CD1c-positive myeloid dendritic cell (primary cell): ENCODE results near the gene MAN2A1.
"Not testable (repeated sequence)": the region's sequence is repeated elsewhere in the genome, so short reads cannot be mapped to it uniquely, and the experiment has no call there.

Experiments
- DNase-seq: peaks from one replicate; pipeline ENCODE4 v3.0.0-alpha.2; 2016; ENCODE audit errors: extremely low spot score

MAN2A1 gene

DNA sequence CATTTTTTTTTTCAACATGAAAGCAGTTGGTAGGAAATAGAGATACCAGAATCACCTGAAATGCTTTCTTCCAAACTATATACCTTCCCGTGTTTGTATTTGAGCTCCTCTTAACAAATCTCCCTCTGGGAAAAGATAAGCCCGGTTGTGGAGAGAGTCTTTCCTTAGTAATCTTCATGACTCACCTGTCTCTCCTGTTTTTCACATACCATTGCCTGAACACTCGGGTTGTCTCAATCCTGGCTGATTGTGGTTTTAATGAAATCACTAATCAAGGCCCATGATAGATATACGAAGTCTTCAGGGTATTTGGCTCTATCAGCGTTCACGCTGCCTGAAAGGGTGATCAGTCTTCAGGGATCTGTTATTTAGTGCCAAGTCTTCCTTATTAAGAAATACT lies 136.7 kb downstream of the MAN2A1 start:
- DNase-seq = no peak

GRCh38 chr5:109829331-109829730 lies 139.6 kb downstream of the MAN2A1 start:
- no peak for DNase-seq

DNA sequence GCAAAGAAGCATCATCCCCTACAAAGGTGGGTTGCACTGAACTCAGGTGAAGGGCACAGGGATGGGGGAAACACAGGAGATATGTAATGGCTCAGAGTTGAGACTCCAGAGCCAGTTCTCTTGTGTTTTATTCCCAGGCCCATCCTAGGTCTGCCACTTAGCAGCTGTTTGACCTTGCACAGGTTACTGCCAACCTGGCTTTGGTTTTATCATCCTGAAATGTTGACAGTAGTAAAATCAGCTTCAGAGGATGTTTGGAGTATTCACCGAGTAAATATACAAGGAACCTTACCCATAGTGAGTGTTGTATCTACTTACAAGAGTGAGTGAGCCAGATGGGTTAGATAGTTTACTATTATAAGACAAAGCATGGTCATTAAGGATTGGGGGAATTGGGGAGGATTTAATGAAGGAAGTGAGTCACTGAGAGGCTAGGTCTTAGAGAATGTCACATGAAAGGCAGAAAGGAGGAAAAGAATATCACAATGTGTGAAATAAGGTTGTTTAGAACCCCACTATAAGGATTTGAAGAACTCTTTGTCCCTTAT lies 141.3 kb downstream of the MAN2A1 start:
- DNase-seq = no peak

- DNase-seq = not testable (repeated sequence)
Observed at GRCh38 chr5:109832207-109833188, 142.8 kb downstream of the MAN2A1 start.

DNA sequence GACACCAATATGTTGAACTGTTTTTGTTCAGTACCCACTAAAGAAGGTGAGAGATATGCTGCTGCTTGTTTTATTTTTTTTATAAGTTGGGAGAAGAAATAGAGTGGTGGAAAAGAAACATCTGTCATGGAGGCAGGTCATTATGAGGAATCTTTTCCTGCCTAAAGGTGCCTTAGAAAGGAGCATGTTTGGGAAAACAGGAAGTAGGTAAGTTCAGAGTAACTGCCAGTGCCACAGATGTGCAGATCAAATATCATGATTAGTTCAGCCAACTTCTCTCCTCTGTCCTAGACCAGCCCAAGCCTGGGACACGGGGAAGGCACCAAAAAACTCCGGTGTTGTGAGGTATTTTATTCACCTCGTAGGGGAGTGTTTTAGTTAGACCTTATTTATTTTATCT lies 144.2 kb downstream of the MAN2A1 start:
- no peak for DNase-seq

DNA sequence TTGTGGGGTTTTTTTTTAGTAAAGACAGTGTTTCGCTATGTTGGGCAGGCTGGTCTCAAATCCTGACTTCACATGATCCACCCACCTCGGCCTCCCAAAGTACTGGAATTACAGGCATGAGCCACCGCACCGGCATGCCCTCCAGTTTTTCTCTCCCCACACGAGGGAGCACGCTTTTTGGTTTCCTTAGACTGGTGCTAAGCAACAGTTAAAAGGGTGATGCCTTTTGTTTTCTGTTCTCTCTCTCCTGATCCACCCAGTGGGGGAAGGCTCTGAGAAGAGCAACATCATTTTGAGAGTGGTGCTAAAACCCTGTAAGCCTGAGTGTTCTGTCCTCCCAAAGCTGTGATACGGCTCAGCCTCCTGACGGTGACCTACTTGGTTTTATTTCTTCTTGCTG lies 146.6 kb downstream of the MAN2A1 start:
- no peak for DNase-seq

DNA sequence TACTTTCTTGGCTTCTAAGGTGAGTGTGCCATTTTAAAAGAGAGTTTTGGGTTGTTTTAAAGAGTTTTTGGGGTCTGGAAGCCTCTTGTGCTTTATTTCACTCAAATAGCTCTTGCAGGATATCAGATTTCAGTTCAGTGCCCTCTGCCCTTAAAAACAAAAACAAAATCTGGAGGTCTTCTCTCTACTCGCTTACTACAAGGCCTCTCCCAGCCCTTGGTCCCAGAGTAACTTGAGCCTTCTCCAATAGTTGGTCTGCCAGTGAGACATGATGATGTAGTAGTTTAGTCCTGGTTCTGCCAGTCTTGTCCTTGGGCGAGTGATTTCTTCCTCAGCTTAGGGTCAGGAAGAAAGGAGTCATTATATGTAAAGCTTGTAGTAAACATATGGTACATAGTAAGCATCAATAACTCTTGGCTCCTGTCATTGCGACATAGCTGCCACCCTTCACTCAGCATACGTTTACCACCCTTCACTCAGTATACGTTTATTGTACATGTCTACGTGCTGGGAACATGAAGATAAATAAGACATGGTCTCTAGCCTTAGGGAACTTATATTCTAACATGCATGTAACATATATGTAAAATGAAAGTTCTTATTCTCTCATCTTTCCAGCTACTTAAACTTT lies 147.6 kb downstream of the MAN2A1 start:
- no peak for DNase-seq

DNA sequence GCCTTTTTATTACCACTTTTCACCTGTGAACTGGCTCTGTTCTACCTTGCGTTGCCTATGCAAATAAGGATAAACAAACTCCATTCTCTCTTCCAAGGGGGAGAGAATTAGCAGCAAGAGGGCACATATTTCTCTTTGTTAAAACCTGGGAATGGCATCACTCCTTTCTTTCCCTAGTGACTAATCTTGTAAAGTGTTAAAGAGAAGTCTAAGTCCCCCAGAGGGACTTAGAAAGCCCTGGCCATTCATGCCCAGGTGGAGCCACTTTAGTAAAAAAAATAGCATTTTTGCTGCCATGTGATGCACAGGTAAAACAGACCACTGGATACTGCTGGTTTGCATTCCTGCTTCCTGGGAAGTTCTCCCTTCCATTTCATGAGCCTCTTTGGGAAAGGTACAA lies 148.4 kb downstream of the MAN2A1 start:
- DNase-seq = no peak

- DNase-seq = no peak
Observed at GRCh38 chr5:109844148-109844547, 154.4 kb downstream of the MAN2A1 start.

- no peak for DNase-seq
Observed at GRCh38 chr5:109844695-109845094, 155.0 kb downstream of the MAN2A1 start.

DNA sequence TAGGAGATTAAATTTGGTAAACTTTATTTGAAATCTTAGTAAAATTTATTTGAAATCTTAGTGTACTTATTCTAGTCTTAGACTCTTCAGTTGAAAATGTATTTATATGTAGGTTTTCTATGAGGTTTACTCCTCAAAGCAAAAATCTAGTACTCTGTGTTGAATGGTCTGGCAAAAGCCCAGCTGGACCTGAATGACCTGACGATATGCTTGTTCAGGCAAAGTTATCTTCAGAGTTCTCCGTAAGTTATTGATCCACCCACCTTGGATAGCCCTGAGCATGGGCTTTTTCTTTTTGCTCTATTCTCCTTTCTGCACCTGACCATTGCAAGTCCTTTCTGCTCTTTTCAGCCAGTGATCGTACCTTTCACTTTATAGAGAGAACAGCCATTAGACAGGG lies 158.4 kb downstream of the MAN2A1 start:
- no peak for DNase-seq

DNA sequence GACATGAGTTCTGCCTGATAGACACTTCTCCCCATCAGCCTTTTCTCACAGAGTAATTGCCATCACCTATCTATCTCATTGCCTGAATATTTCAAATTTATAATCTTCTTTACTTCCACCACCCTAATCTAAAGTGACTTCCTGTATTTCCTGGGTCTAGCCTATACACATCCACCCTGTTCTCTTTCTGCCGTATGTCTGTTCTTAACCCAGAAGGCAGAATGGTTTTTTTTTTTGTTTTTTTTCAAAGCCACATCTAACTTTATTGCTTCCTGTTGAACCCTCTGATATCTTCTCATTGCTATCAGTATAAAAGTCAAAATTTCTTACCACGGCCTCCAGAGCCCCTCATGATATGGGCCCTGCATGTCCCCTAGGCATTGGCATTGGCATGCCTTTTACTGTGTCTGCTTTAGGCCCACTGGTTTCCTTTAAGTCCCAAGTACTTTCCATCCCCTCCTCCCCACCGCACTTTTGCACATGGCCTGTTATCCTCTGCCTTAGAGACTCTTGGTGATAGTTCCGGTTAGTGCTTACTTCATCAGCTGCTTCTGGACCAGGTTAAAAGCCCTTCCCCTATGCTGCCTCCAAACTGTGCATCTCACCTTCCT lies 159.9 kb downstream of the MAN2A1 start:
- DNase-seq = no peak

- DNase-seq = no peak
Observed at GRCh38 chr5:109852371-109853155, 162.8 kb downstream of the MAN2A1 start.

- DNase-seq = no peak
Observed at GRCh38 chr5:109853377-109853776, 163.7 kb downstream of the MAN2A1 start.

DNA sequence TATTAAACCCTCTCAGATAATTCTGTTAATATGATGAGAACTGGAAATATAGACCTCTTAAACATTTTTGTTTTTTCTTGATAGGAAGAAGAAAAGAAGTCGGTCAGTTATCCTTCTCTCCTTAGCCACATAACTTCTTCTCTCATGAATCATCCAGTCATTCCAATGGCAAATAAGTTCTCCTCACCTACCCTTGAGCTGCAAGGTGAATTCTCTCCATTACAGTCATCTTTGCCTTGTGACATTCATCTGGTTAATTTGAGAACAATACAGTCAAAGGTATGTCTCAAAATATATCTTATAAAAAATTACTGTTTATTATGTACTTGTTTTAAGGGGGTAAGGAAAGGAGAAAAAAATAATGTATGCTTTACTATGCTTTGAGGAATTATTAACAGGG lies 165.3 kb downstream of the MAN2A1 start:
- DNase-seq = no peak

DNA sequence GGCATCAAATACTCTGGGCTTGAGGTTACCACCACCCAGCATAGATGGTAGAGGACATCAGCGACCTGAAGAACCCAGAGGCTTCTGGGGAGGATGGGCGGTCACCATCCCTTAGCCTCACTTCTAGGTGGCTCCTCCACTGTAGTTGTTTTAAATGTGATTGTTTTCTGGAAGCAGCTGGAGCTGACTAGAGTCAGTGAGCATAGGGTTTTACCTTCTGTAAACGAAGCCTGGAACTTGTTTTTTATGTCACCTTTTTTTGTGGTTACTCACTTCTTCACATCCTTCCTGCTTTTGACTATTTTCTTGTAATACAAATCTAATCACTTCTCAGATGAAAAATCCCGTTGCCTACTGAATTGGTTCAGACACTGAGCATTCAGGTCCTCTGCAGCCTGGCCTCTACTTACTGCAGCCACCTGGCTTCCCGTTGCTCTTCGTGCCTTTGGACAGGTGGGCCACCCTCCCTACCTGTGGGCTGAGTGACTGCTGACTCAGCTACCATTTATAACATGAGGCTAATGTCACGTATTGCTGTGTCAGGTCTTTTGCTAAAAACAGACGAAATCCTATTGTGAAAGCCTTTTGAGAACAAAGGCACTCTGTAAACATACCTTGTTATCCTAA lies 167.8 kb downstream of the MAN2A1 start:
- DNase-seq = no peak

DNA sequence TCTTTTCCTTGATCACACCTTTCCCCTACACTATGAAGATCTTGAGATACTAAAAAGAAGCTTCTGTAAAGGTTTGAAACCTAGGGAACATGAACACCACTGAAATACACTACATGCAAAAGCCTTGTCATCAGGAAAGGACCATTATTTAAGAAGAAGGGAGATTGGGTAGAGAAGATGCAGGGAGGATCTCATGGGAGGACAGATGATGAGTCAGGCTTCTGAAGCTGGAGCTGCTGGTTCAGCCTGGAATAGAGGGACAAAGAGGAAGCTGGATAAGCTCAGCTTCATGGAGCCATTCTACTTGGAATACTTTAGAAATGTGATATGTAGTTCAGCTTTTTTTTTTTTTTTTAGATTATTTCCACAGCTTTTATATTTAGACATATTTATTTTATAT lies 169.8 kb downstream of the MAN2A1 start:
- DNase-seq = no peak

DNA sequence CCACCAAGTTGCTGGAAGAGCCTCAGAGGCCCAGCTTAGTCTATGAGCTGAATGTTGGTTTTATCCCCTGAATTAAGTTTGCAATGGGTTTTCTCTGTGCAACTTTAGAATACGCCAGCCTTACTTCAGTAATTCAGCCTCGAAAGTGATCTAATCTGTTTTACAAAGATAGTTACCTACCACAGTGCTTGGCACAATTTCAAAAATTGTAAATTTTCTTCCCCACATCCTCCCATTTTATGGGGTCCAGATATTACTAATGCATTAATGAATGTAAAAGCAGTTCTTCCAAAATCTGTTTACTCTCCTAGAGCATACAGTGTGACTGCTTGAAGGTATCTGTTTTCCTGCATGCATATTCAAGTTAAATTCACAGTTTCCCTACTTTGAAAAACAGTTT lies 172.6 kb downstream of the MAN2A1 start:
- DNase-seq = no peak

DNA sequence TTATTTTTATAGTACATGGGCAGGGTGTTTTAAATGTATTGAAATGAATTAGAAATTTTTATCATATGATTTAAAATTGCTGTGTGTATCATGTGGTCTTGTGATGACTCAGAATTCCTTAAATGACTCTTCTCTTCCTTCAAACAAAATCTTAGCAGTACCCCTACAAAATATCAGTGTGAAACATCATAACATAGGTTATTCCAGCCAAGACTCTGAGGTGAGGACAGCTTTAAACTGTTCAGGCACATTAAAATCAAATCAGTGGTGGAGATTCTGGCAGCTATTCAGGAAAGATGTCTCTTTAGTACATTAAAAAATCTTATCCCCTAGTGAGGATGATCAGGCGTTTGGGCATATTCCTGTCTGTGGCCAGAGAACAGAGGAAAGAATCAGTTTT lies 174.0 kb downstream of the MAN2A1 start:
- no peak for DNase-seq

- no peak for DNase-seq
Observed at GRCh38 chr5:109865637-109866036, 175.9 kb downstream of the MAN2A1 start.

DNA sequence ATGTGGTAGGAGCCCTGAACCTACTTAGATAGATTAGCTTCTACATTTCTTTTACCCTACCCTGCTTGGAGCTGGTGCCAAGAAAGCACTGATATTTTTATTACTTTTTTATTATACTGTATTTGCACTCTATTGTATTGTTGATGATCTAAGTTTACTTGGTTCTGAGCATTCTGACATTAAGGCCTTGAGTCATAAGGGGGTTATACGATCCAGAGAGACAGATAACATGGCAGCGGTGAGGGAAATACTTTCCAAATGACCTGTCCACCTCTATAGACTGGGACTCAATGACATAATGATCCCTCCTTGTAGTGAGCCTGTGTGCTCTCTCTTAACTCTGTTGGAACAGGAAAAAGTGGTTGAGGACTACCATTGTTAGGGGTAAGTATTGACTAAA lies 176.3 kb downstream of the MAN2A1 start:
- no peak for DNase-seq
